Neural progenitor cell (in vitro differentiated cells): ENCODE measurements around the gene ZC3H10. TPM values are rescaled to one million over a fixed set of nuclear protein-coding genes. Genes with fewer than 3 reads are reported as not detected.

Source experiments
- DNase-seq: peaks from one replicate; pipeline ENCODE4 v3.0.0-alpha.2; 2016; ENCODE audit warnings: low spot score
- H2AFZ ChIP-seq: fragments of 200-600 bp; sonication (generic); replicated peaks from 2 replicates; pipeline ENCODE4 v1.6.1; 2016; ENCODE audit warnings: antibody characterized with exemption
- H3F3A ChIP-seq: fragments of 200-600 bp; sonication (generic); 2 replicates; pipeline ENCODE4 v1.6.1; 2016; ENCODE audit warnings: antibody characterized with exemption, low read depth
- H3K27ac ChIP-seq: fragments of 200-600 bp; sonication (generic); 2 replicates; pipeline ENCODE4 v1.5.1; 2016; ENCODE audit warnings: mild to moderate bottlenecking
- H3K27me3 ChIP-seq: fragments of 200-600 bp; sonication (generic); 2 replicates; pipeline ENCODE4 v1.6.1; 2016; ENCODE audit warnings: mild to moderate bottlenecking, moderate library complexity
- H3K36me3 ChIP-seq: fragments of 200-600 bp; sonication (generic); 2 replicates; pipeline ENCODE4 v1.5.1; 2016
- H3K4me1 ChIP-seq: fragments of 200-600 bp; sonication (generic); 2 replicates; pipeline ENCODE4 v1.6.1; 2016; ENCODE audit warnings: mixed run types
- H3K4me2 ChIP-seq: fragments of 200-600 bp; sonication (generic); 2 replicates; pipeline ENCODE4 v1.6.1; 2016
- H3K4me3 ChIP-seq: fragments of 200-600 bp; sonication (generic); 2 replicates; pipeline ENCODE4 v1.5.1; 2016
- H3K79me2 ChIP-seq: fragments of 200-600 bp; sonication (generic); 2 replicates; pipeline ENCODE4 v1.6.1; 2016; ENCODE audit warnings: low read depth
- H3K9ac ChIP-seq: fragments of 200-600 bp; sonication (generic); 2 replicates; pipeline ENCODE4 v1.6.1; 2016
- H3K9me3 ChIP-seq: fragments of 200-600 bp; sonication (generic); 2 replicates; pipeline ENCODE4 v1.5.1; 2016; ENCODE audit warnings: low read depth
- H4K20me1 ChIP-seq: fragments of 200-600 bp; sonication (generic); 2 replicates; pipeline ENCODE4 v1.6.1; 2016; ENCODE audit warnings: low read depth
- H3K27ac Mint-ChIP-seq: 3 replicates; pipeline ENCODE4 v1.8.0; 2021; ENCODE audit warnings: mixed read lengths
- H3K27me3 Mint-ChIP-seq: 2 replicates; pipeline ENCODE4 v1.8.0; 2022; ENCODE audit warnings: low read depth, mild to moderate bottlenecking, inconsistent platforms, moderate library complexity, mixed read lengths; ENCODE audit not compliant: insufficient read depth
- H3K36me3 Mint-ChIP-seq: 3 replicates; pipeline ENCODE4 v1.8.0; 2021; ENCODE audit warnings: mixed read lengths
- H3K4me1 Mint-ChIP-seq: 3 replicates; pipeline ENCODE4 v1.8.0; 2021; ENCODE audit warnings: mixed read lengths
- H3K4me3 Mint-ChIP-seq: 3 replicates; pipeline ENCODE4 v1.8.0; 2021; ENCODE audit warnings: mild to moderate bottlenecking, moderate library complexity, mixed read lengths
- H3K9me3 Mint-ChIP-seq: 3 replicates; pipeline ENCODE4 v1.8.0; 2020; ENCODE audit warnings: mixed read lengths
- EZH2 ChIP-seq: fragments of 200-600 bp; sonication (generic); IDR thresholded peaks from 2 replicates; pipeline ENCODE4 v1.6.1; 2017; ENCODE audit warnings: antibody characterized with exemption, mild to moderate bottlenecking, moderate library complexity
- EZH2phosphoT487 ChIP-seq: fragments of 200-600 bp; sonication (generic); IDR thresholded peaks from 2 replicates; pipeline ENCODE4 v1.6.1; 2017; ENCODE audit warnings: antibody characterized with exemption
- total RNA-seq: library from RNA; depleted of rRNA; stranded (reverse); fragments of >200 nt; gene quantifications from 2 replicates; pipeline ENCODE4 v1.2.3, GENCODE V29; 2015; ENCODE audit warnings: low replicate concordance
- TF ChIP-seq, protein P1 (sequence below): fragments of 200-600 bp; sonication (generic); IDR thresholded peaks from 2 replicates; pipeline ENCODE4 v1.5.1; 2017; ENCODE audit warnings: antibody characterized with exemption, mild to moderate bottlenecking

ZC3H10 gene
- total RNA-seq, 1 donor from 2014 or later = 10.8 TPM

DNA sequence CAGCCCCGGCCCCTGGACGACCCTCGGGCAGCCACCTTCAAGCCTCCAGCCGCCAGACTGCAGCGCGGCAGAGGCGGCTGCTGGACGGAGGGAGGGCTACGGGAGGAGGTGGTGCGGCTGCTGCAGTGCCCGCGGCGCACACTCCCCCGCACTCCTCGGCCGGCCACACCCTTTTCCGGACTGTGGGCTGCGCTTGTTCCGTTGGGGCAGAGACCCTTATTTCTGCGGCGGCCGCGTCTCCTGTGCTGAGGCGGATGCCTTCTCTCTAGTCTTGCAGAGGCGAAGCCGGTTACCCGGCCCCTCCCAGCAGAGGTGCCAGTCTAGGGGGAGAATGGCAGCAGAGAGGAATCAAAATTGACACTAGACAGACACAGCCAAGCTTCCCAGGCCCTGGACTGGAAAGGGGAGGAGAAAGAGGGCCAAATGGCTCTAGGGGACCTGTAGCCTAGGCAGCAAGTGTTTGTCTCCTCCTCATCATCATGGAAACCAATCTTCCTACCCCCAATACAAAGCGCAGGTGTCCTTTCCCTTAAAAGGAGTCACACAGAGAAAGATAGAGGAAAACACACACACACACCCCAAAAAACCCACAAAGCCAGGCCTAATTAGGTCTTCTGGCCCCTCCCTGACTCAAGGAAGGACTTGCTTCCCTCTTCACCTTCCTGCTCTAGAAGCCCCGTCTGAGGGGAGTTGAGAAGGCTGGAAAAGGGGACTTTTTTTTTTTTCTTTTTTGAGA lies 11.3 kb downstream of the ZC3H10 start:
- Histone ChIP-seq H3K36me3 (peaks cover 1% of the 10 kb centered on the region), H3K4me3 (peak overlapping the region; percentile 88), H3K27ac (no peak overlapping the region), H3K79me2 (peaks cover 33% of the 10 kb centered on the region), H3K4me1 (peaks cover 18% of the 10 kb centered on the region), H3K9me3 (no peaks in the 10 kb centered on the region), H3K27me3 (no peaks in the 10 kb centered on the region), H3F3A (peaks cover 36% of the 10 kb centered on the region), H3K9ac (peak overlapping the region; percentile 67), H4K20me1 (peaks cover 16% of the 10 kb centered on the region), H2AFZ (no peak overlapping the region), H3K4me2 (peak overlapping the region; percentile 96)
- peaks cover 14% of the 10 kb centered on the region for H3K27me3 Mint-ChIP-seq
- peaks cover 38% of the 10 kb centered on the region for H3K36me3 Mint-ChIP-seq
- DNase-seq = peak; percentile 81
- peaks cover 35% of the 10 kb centered on the region for H3K4me1 Mint-ChIP-seq
- H3K27ac Mint-ChIP-seq = peak overlapping the region; percentile 33
- H3K9me3 Mint-ChIP-seq = no peaks in the 10 kb centered on the region
- TF ChIP-seq EZH2 (no peak), EZH2phosphoT487 (no peak)
- TF ChIP-seq, protein P1, sequence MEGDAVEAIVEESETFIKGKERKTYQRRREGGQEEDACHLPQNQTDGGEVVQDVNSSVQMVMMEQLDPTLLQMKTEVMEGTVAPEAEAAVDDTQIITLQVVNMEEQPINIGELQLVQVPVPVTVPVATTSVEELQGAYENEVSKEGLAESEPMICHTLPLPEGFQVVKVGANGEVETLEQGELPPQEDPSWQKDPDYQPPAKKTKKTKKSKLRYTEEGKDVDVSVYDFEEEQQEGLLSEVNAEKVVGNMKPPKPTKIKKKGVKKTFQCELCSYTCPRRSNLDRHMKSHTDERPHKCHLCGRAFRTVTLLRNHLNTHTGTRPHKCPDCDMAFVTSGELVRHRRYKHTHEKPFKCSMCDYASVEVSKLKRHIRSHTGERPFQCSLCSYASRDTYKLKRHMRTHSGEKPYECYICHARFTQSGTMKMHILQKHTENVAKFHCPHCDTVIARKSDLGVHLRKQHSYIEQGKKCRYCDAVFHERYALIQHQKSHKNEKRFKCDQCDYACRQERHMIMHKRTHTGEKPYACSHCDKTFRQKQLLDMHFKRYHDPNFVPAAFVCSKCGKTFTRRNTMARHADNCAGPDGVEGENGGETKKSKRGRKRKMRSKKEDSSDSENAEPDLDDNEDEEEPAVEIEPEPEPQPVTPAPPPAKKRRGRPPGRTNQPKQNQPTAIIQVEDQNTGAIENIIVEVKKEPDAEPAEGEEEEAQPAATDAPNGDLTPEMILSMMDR = no peak
- H3K4me3 Mint-ChIP-seq = peak overlapping the region; percentile 99

DNA sequence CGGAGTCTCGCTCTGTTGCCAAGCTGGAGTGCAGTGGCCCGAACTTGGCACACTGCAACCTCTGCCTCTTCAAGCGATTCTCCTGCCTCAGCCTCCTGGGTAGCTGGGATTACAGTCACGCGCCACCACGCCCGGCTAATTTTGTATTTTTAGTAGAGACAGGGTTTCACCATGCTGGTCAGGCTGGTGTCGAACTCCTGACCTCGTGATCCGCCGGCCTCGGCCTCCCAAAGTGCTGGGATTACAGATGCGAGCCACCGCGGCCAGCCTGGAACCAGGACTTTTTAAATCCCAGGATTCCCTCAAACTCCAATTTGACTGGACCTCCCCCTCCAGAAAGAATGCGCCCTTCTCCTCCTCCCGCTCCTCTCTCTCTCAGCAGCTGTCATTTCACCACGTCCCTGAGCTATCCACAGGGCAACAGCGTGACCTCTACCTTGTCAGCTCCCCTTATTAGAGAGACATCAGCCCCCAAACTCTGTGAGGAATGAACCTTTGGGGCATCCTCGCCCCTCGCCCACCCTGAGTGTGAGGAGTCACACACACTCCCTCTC lies 12.0 kb downstream of the ZC3H10 start:
- Mint-ChIP-seq H3K27ac (peak overlapping the region; percentile 34), H3K9me3 (no peaks in the 10 kb centered on the region), H3K4me3 (peak overlapping the region; percentile 99), H3K4me1 (peaks cover 35% of the 10 kb centered on the region), H3K36me3 (peaks cover 39% of the 10 kb centered on the region), H3K27me3 (peaks cover 14% of the 10 kb centered on the region)
- no peaks in the 10 kb centered on the region for H3K9me3 ChIP-seq
- no peak for DNase-seq
- peak overlapping the region; percentile 67 for H3K9ac ChIP-seq
- peak overlapping the region; percentile 96 for H3K4me2 ChIP-seq
- peaks cover 33% of the 10 kb centered on the region for H3K79me2 ChIP-seq
- TF ChIP-seq, protein P1 = no peak
- TF ChIP-seq EZH2 = no peak
- no peak for TF ChIP-seq EZH2phosphoT487
- no peak overlapping the region for H3K27ac ChIP-seq
- no peaks in the 10 kb centered on the region for H3K27me3 ChIP-seq
- peak overlapping the region; percentile 88 for H3K4me3 ChIP-seq
- H4K20me1 ChIP-seq = peaks cover 16% of the 10 kb centered on the region
- peaks cover 8% of the 10 kb centered on the region for H3K36me3 ChIP-seq
- no peak overlapping the region for H2AFZ ChIP-seq
- peaks cover 32% of the 10 kb centered on the region for H3F3A ChIP-seq
- H3K4me1 ChIP-seq = peaks cover 18% of the 10 kb centered on the region

DNA sequence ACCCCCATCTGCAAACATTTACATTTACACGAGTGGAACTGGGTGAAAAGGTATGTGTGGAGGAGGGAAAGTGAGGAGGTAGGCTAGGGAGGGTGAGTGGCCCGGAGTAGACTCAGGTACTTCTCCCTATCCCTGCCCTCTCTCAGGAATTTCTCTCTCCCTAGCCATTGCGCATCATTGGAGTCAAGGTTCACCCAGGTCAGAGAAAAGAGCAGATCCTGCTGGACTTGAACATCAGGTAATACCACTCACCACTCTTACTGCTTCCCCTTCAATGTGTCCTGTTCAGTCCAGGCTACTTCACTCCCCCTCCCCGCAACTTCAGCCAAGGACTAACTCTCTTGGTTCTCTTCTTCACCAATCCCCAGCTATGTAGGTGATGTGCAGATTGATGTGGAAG lies 12.8 kb downstream of the ZC3H10 start:
- no peak overlapping the region for H2AFZ ChIP-seq
- Mint-ChIP-seq H3K27me3 (peaks cover 14% of the 10 kb centered on the region), H3K4me3 (peak overlapping the region; percentile 99), H3K9me3 (no peaks in the 10 kb centered on the region), H3K4me1 (peaks cover 35% of the 10 kb centered on the region), H3K27ac (no peak overlapping the region), H3K36me3 (peaks cover 39% of the 10 kb centered on the region)
- H3K9ac ChIP-seq = no peak overlapping the region
- H3K4me3 ChIP-seq = no peak overlapping the region
- no peaks in the 10 kb centered on the region for H3K9me3 ChIP-seq
- TF ChIP-seq EZH2 = no peak
- TF ChIP-seq EZH2phosphoT487 = no peak
- TF ChIP-seq, protein P1 = no peak
- H3K27ac ChIP-seq = no peak overlapping the region
- H3K36me3 ChIP-seq = peaks cover 8% of the 10 kb centered on the region
- DNase-seq = no peak
- H3F3A ChIP-seq = peaks cover 23% of the 10 kb centered on the region
- no peak overlapping the region for H3K4me2 ChIP-seq
- H3K79me2 ChIP-seq = peaks cover 33% of the 10 kb centered on the region
- peaks cover 18% of the 10 kb centered on the region for H3K4me1 ChIP-seq
- peaks cover 16% of the 10 kb centered on the region for H4K20me1 ChIP-seq
- H3K27me3 ChIP-seq = no peaks in the 10 kb centered on the region
